ENCODE data around the gene ZNF668.

DNA sequence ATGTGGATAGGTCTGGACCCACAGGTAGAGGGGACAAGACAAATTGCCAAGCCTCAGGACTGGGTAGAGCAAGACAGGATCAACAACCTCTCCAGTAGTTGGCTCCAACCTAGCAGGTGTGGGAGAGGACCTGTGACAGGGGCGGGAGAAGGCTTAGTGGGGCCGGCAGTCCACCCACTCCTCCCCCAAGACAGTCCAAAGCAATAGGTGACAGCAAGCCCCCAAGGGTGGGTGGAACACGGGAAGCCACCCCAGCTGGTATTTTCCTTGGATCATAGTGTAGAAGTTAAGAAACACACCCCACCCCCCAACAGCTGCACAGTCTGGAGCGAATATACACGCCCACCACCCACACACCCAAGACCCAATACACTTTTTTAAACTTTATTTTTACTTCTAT is 44.8 kb downstream of the ZNF668 start:
- TF ChIP-seq RFX5 (IDR thresholded peaks at IDR 0.05; ENCODE audit: low read length) (no peak), TEAD4 (IDR thresholded peaks at IDR 0.05; ENCODE audit: borderline replicate concordance, insufficient read depth) (no peak), EZH2phosphoT487 (IDR thresholded peaks at IDR 0.05; ENCODE audit: borderline replicate concordance, low read depth) (no peak), SMC3 (IDR thresholded peaks at IDR 0.05; ENCODE audit: low read depth, low read length) (no peak), POLR2AphosphoS5 (IDR thresholded peaks at IDR 0.05; ENCODE audit: low read depth, low read length) (no peak), YY1 (IDR thresholded peaks at IDR 0.05; ENCODE audit: low read depth) (no peak), EP300 (IDR thresholded peaks at IDR 0.05; ENCODE audit: borderline replicate concordance in 1 of 2, low read depth in 1 of 2, low read length in 1 of 2) (no peak)
- TF ChIP-seq, protein P1, sequence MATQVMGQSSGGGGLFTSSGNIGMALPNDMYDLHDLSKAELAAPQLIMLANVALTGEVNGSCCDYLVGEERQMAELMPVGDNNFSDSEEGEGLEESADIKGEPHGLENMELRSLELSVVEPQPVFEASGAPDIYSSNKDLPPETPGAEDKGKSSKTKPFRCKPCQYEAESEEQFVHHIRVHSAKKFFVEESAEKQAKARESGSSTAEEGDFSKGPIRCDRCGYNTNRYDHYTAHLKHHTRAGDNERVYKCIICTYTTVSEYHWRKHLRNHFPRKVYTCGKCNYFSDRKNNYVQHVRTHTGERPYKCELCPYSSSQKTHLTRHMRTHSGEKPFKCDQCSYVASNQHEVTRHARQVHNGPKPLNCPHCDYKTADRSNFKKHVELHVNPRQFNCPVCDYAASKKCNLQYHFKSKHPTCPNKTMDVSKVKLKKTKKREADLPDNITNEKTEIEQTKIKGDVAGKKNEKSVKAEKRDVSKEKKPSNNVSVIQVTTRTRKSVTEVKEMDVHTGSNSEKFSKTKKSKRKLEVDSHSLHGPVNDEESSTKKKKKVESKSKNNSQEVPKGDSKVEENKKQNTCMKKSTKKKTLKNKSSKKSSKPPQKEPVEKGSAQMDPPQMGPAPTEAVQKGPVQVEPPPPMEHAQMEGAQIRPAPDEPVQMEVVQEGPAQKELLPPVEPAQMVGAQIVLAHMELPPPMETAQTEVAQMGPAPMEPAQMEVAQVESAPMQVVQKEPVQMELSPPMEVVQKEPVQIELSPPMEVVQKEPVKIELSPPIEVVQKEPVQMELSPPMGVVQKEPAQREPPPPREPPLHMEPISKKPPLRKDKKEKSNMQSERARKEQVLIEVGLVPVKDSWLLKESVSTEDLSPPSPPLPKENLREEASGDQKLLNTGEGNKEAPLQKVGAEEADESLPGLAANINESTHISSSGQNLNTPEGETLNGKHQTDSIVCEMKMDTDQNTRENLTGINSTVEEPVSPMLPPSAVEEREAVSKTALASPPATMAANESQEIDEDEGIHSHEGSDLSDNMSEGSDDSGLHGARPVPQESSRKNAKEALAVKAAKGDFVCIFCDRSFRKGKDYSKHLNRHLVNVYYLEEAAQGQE (IDR thresholded peaks at IDR 0.05; ENCODE audit: low read depth, low read length): no peak
- TF ChIP-seq, protein P2, sequence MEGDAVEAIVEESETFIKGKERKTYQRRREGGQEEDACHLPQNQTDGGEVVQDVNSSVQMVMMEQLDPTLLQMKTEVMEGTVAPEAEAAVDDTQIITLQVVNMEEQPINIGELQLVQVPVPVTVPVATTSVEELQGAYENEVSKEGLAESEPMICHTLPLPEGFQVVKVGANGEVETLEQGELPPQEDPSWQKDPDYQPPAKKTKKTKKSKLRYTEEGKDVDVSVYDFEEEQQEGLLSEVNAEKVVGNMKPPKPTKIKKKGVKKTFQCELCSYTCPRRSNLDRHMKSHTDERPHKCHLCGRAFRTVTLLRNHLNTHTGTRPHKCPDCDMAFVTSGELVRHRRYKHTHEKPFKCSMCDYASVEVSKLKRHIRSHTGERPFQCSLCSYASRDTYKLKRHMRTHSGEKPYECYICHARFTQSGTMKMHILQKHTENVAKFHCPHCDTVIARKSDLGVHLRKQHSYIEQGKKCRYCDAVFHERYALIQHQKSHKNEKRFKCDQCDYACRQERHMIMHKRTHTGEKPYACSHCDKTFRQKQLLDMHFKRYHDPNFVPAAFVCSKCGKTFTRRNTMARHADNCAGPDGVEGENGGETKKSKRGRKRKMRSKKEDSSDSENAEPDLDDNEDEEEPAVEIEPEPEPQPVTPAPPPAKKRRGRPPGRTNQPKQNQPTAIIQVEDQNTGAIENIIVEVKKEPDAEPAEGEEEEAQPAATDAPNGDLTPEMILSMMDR (IDR thresholded peaks at IDR 0.05): no peak

All from SK-N-SH (cell line).